Activated CD8-positive, alpha-beta memory T cell treated with anti-CD3 and anti-CD28 coated beads for 4 hours (primary cell): ENCODE measurements around the gene SURF2.

Experiments used
- DNase-seq, 2 donors: peaks; one replicate each; pipeline ENCODE4 v3.0.0-alpha.2; 2020; ENCODE audit warnings: low read depth in 2 of 2

SURF2 gene

DNA sequence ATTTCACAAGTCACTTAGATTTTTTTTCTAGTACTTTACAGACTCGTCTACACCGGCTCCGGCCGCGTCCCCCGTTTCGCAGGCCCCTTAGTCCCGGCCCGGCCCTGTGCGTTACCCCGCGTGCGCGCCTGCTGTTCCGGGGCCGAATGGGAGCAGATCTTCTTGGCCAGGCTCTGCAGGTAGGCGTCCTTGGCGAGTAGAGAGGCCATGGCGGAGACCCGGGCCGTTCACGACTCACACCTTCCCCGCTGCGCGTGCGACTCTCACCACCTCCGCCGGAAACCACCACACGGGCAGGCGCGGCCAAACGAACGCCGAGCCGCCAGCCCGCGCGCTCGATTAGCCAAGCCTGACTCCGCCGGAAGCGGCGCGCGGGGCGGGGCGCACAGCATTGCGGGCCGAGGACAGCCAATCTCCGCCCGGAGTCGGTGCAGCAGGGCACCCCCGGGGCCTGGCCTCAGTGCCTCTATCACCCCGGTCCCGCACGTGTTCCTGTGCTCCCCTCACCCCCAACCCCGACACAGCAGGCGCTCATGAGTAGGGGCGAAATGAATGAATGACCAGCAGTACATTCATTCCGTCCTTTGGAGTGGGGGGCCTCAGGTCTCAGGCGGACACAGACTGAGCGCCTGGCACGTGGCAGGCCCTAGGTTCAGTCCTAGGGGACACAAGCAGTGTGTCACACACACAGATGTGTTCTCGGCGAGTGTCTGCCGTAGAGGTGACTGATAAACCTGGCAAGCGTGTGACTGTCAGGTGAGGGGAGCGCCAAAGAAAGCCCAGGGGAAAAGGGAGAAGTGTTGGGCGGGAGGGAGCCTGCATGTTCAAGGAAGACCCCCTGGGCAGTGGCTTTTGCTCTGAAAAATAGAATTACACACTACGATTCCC is 20.2 kb upstream of the SURF2 start, which contains the start of gene SURF6:
Gene SURF6 (minus strand): TSS at position 265 of the 888 bp plus-strand sequence. CDS start 56 bp downstream, at position 209.
- DNase-seq = peak; percentile 86 to 87

DNA sequence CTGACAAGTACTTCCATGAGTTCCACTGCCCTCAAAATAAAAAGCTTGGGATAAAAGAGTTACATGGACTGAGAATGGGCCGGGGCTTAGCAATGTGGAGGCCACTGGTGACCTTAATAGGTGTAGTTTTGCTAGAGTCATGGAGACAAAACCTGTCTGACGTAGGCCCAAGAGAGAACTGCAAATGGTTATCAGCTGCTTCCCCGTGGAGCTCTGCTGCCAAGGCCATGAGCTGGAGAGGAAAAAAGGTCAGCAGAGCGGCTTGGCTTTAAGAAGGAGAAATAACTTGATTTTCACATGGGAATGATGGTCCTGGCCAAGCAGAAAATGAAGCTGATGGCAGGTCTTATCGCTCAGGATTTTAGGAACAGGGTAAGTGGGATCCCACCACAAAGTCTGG is 16.7 kb upstream of the SURF2 start:
- no peak for DNase-seq

DNA sequence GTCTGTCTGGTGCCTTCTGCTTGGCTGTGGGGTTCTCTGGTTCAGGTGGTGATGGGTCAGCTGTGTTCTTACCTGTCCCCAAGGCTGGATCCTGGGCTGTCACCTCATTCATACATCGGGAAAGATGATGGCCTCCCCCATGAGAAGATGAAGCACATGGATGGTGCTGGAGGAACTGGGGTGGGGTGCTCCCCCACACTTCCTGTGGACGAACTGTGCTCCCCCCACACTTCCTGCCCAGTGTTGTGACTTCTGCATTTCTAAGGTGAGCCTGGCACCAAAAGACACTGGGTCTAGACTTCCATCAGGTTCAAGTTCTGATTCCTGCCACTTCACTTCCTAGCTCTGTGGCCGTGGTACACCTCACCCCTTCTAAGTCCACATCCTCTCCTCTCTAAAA is 16.1 kb upstream of the SURF2 start:
- no peak for DNase-seq

DNA sequence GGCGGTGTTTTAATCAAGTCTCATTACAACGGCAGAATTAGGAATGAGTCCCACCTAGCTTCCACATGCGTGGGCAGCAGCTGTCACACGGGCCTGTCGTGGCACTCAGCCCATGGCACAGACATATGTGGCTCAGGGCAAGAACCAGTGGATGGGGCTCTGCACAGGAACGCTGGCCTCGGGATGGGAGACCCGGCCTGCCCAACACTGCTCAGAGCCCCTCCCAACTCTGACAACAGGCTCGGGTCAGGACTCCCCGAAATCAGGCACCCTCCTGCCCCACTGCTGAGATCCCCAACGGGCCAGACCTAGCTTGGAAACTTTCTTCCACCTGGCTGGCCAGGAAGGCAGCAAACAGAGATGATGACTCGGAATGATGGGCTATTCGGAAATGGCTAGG is 15.4 kb upstream of the SURF2 start:
- DNase-seq = no peak

DNA sequence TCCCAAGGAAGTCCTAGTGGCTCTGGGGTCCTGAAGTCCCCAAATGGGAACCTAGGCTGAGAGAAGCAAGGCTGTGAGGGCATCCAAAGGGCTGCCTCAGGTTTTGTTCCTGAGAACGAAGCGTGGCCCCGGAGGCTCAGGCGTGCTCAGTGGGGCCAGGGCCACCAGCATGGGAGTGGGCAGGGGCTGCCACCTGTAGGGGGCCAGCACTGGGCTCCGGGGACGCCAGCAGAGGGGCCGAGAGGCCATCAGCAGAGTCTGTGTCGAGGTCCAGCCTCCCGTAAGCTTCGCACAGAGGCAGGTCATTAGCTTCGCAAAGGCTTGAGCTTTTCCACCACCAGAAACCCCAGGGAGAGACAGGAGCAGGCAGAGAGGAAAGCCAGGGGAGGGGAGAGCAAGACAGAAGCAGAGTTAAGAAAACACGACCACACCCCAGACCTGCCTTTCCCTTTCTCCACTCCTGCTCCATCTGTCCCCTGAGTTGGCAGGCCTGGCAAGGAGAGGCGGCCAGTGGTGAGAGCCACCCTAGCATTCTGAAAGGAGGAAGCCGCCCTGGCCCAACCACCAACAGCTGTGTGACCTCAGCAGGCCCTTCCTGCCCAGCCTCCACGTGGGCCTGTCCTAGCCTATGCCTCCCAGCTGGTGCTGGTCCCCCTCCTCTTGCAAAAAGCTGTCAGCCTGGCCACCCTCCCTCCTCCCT is 14.8 kb upstream of the SURF2 start:
- DNase-seq = no peak

DNA sequence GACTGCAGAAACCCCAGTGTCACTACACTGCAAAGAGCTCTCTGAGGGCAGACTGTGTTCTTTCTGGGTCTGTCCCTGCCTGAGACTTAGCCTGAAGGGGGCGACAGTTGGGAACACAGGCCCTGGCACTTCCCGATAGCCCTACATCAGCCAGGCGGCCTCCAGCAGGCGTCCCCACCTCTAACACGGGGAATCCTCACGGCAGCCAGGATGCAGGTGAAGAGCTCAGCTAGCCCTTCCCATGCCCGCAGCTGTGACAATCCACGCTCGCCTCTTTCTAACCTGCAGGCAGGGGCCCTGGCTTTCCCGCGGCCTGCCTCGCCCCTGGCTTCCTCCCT is 14.3 kb upstream of the SURF2 start:
- no peak for DNase-seq

DNA sequence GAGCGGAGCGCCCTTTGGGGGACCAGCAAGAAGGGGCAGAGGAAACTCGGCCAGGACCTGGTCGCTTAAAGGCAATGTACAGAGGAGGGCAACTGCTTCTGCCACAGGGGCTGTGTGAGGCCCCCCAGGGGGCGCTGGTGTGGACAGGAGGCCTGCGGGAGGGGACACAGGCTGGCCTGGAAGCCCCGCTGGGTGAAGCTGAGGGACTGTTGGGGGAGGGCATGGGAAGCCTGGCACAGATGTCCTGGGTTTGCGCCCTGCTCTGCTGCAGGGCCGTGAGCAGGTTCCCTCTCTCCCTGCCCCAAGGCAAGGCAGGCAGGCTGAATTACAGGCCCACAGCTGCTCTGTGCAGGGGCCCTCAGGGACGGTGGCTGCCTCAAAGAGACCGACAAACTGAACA is 13.8 kb upstream of the SURF2 start:
- no peak for DNase-seq

DNA sequence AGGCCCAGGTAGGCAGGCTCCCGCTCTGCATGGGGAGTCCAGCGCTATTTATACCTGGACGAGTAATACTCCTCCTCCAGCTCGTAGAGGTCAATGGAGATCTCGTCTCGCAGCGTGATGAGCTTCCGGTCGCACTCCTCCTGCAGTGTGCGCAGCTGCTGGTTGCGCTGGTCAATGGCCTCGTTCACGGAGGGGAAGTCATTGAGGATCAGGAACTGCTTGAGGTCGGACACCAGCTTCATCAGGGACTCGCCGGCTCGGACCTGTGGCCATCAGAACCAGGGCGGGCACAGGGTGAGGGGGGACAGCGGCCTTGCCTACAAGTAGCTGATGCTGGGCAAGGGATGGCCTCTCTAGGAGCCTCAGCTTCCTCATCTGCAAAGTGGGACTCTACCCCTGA is 12.3 kb upstream of the SURF2 start:
- DNase-seq = no peak

DNA sequence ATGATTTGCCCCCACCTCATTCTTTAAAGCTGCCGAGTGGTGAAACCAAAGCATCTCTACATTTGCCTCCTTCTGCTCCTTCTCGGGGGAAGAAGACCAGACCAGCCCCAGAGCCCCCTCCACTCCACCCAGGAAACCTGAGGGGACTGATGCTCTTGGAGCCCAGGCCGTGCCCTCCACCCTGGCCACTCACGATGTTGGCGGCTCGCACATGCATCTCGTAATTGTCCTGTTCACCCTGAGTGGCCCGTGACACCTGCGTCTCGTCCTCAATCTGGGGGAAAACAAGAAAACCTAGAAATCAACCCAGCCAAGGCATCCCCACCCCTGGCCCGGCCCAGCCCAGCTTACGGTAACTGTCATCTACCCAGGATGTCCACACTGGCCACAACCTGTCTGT is 11.4 kb upstream of the SURF2 start:
- no peak for DNase-seq

DNA sequence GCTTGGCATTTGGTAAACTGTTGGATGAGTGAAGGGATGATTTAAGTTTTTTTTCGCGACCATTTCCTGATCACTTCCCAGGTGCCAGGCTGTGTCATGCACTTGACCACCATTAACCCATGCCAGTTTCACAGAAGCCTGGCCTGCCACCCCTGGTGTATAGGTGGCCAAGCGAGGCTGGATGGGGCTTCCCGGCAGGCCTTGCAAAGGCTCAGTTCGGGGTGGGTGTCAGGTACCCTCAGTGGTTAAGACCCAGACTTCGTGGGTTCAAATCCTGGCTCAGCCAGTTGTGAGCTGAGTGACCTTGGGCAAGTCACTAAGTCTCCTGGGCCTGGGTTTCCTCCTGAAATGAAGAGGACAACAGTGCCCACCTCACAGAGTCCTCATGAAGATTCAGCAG is 10.8 kb upstream of the SURF2 start:
- DNase-seq = no peak

DNA sequence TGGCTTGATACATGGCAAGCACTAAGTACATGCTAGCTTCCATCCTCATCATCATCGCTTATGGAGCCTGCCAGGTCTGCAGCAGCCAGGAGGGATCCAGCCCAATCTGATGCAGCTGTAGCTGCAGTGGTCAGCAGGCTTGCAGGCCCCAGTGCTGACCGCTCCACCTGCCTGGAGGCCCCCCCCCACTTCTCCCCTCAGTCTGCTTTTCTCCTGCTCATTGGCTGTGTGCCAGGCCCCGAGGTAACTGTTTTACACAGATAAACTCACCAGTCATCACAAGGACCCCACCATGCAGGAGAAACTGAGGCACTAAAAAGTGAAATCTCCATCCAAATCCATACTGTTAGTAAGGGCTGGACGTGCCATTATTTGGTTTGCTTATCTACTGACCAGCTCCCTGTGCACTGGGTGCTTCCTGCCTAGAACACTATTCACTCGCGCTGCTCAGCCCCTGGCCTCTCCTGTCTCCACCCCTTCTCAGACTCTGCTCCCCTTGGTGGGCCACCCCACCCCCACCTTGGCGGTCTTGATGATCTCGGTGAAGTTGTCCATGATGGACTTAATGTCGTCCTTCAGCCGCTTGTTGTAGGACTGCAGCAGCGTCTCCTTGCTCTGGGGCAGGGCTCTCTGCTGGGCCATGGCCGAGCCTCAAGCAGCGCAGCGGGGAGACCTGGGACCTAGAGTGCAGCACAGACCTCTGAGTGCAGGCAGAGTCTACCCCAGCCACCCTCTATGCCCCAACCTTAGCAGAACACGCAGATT is 10.1 kb upstream of the SURF2 start:
- DNase-seq = no peak

DNA sequence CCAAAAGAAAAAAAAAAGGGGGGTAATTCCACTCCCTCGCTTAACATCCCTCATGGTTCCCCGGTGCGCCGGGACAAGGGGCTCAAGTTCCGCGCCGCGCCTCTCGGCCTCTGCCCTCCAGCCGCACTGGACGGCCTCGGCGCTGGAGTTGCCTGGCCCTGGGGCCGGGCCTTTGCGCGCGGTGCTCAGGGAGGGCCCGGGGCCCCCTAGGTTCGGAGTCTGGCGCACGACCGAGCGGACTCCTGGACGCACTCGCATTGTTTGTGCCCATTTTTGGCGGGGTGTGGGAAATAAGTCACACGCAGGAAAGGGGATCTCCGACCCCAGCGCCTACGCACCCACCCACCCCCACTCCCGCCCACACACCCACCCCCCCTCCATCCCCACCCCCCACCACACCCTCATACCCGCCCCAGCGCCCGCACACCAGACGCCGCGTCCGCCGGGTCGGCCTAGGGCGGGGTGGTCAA is 8.8 kb upstream of the SURF2 start:
- DNase-seq = peak in 1 of 2 donors; percentile 28

DNA sequence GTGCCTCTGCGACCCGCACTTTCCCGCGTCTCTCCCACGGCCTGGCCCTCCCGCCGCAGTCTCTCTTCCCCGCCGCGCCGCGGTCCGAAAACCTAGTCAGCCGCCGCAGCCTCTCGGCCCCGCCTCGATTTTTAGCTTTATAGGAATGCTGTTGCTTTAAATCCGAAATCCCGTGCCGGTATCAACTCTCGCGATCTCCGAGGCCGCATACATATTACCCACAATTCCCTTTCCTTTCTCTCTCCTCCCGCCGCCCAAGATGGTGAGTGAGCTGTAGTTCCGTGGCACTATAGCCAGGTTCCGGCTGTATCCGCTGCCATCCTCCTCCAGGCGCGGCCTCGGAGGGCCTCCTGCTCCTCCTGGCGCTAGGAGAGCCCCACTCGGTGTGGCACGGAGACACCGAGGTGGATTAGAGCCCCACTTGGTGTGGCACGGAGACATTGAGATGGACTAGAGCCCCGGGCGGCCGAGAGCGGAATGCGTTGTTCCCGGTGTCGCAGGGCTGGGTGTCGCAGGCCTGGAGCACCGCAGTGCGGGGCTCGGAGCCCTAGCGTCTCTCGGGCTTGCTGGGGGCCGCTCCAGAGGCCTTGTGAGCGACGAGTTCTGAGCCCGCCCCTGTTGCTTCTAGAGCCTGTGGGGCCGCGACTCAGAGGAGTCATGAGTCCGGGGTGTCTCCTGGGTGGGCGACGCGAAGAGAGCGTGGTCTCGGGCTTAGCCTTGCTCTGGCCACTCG is 8.2 kb upstream of the SURF2 start, which contains the start of the genes MED22 and RPL7A:
Gene MED22 (minus strand): TSS at position 147 of the 733 bp plus-strand sequence. CDS start 1,469 bp downstream, outside the sequence.
Gene RPL7A (plus strand): TSS at position 234 of the 733 bp plus-strand sequence. CDS start 26 bp downstream, at position 260.
- peak; percentile 83 to 88 for DNase-seq

DNA sequence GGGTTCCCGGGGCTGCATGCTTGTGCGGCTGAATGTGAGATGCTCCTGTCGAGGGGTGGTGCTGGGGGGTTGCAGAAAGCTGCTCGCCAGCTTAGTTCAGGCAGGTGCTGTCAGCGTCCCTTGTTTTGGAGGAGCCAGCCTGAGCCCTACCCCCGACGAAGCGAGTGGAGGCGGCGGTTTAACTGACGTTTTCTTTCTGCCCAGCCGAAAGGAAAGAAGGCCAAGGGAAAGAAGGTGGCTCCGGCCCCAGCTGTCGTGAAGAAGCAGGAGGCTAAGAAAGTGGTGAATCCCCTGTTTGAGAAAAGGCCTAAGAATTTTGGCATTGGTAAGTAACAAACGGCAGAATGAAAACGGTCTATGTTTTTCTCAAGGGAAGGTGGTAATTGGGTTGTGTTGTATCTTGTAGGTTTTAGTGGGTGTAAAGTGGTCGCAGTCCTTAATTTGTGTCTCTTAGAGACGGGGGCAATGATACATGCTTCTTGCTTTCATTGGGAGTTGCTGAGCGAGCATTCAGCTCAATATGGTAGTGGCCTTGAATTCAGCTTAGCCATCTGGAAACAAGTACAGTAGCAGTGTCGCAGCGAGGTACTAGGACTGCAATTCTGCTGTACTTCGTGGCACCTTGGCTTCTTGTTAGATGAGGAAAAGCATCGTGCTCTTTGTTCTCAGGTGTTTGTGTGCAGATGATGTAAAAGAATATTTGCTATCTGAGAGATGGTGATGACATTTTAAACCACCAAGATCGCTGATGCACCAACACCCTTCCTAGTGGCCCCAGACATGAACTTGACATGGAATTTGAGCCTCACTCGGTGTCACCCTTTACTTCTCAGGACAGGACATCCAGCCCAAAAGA is 7.4 kb upstream of the SURF2 start:
- DNase-seq = no peak

DNA sequence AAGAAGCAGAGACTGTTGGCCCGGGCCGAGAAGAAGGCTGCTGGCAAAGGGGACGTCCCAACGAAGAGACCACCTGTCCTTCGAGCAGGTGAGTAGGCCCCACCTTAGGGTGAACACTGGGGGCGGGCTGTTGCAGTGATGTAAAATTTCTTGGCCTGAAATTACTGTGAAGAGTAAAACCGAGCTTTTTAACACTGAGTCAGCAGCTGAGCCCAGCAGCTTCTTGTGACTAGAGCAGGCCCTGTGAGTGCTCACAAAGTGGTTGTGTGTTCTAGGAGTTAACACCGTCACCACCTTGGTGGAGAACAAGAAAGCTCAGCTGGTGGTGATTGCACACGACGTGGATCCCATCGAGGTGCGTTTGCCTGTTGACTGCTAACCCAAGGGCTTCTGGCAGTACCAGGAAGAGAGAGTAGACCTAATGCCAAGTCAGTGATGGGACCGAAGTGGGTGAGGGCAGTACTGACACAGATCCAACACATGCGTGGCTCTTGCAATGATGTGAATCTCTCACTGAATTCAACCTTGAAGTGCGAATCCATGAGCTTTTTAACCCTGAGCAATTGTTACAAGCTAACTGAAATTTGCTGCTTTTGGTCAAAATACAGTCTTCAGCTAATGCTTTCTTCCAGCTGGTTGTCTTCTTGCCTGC is 6.3 kb upstream of the SURF2 start:
- DNase-seq = no peak

DNA sequence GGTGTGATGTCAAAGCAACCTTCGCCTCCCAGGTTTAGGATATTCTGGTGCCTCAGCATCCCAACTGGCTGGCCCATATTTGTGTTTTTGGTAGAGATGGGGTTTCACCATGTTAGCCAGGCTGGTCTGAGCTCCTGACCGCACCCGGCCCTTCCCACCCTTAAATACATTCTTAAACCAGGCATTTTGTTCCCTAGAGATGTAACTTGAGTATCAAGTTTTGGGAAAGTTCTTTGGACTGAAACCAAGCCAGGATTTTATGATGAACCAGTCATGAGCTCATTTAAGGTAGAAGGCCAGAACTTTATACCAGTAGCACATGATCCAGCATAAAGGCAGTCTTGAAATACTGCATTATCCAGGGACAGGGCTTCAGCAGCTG is 4.8 kb upstream of the SURF2 start:
- no peak for DNase-seq

DNA sequence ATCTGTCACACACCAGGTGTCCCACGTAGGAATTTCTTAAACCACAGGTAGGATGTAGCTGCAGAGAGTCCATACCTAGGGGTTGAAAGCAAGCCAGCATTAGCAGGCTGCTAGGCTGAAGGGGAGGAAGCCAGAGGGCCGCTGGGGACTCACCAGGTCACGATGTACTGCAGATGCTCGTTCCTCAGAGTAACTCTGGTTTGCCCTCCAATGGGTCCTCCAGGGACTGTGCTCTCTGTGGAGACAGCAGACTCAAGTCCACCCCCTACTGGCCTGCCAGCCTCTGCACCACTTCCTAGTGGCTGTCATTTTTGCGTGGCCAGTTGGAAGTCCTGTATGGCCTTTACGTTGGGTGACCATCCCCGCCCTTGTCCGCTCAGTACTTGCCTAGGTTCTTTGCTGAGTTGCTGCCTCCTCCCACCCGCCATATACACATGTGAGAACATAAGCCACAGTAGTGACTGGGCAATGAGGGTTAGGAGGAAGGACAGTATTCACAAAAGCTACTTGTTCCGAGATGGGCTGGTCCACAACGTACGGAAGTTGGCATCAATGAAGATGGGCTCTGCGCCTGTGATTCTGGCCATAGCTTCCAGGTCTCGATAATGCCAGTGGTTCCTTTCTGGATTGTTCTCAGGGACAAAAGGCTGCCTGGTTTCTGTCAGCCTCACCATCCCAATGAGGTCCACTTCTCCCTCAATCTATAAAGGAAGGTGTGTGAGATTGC is 4.3 kb upstream of the SURF2 start:
- DNase-seq = no peak

DNA sequence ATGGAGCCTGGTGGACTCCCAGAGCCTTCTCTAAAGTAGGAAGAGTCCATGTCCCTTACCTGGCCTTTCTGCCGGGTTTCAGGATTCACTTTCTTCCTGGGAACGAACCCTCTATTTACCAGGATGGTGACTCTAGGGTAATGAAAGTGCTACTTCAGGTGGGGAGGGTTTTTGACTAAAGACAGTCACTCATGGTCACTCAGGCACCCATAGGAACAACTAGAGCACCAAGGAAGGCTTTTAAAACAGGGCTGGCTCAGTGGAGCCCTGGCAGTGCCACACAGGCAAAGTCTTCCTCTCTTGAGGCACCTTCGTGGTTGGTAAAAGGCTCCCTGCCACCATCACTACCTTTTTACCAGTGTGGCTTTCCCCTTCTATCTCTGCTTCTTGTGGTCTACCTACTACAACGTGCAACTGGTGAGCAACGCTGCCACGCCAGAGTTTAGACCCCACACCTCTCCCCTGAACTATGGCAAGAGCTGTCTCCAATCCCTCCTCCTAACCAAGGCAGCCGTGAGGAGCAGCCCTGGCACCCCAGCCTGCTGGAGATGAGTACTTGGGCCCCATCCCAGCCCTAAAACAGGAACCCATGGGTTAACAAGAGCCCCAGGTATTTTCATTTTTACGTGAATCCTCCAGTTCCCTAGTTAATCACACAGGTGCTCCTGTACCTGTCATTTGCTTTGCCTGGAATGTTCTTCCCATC is 3.6 kb upstream of the SURF2 start:
- DNase-seq = no peak

DNA sequence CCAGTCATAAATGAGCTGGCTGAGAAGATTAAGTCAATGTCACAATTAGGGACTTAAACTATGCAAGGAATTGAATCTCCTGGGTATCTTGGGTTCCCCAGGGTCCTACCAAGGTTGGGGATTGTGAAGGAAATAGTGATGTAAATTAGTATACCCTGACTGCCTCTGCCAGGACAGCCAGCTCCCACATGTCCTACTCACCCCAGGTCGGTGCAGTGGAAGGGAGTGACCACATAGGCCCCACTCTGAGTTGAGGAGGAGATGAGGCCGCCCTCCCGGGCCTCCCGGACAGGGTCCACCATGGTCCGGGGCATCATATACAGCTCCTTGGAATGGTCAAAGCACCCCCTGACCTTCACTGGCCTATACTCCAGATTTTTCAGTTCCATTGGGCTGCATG is 2.8 kb upstream of the SURF2 start:
- DNase-seq = no peak
